ENCODE results near the gene SGO2.

Gene SGO2

DNA sequence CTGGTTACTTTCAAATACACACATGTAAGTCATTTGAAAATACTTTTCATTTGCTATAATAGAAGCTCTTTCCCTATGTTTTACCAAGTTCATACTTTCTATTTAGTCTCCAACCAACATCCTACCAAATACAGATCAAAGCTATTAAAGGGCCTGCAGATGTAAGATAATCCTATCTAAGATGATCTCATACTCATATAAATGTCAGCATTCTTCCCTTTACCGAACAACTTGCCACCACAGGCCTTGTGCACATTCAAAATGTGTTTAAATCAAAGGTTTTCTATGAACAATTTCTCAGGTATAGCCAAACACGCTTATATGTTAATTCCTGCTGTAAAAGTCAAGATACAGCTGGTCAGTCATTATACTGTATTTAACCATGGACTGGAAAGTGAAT lies 39.5 kb upstream of the SGO2 start:
- TF ChIP-seq SNAI2 (CRISPR knock-in tag; IDR thresholded peaks at IDR 0.05) (no peak), RARB (CRISPR knock-in tag; IDR thresholded peaks at IDR 0.05) (no peak), ZNF70 (CRISPR knock-in tag; IDR thresholded peaks at IDR 0.05) (no peak), ESRRG (CRISPR knock-in tag; IDR thresholded peaks at IDR 0.05) (no peak), ZNF565 (CRISPR knock-in tag; conservative IDR thresholded peaks at IDR 0.05; ENCODE audit: low read depth) (no peak), ARNTL (CRISPR knock-in tag; IDR thresholded peaks at IDR 0.05; ENCODE audit: borderline replicate concordance, low read depth) (no peak), ZC3H10 (CRISPR knock-in tag; IDR thresholded peaks at IDR 0.05) (no peak), OSR1 (CRISPR knock-in tag; IDR thresholded peaks at IDR 0.05) (no peak), TOX (CRISPR knock-in tag; IDR thresholded peaks at IDR 0.05; ENCODE audit: borderline replicate concordance) (no peak), ZNF8 (CRISPR knock-in tag; IDR thresholded peaks at IDR 0.05) (no peak)
- TF ChIP-seq, protein P1, sequence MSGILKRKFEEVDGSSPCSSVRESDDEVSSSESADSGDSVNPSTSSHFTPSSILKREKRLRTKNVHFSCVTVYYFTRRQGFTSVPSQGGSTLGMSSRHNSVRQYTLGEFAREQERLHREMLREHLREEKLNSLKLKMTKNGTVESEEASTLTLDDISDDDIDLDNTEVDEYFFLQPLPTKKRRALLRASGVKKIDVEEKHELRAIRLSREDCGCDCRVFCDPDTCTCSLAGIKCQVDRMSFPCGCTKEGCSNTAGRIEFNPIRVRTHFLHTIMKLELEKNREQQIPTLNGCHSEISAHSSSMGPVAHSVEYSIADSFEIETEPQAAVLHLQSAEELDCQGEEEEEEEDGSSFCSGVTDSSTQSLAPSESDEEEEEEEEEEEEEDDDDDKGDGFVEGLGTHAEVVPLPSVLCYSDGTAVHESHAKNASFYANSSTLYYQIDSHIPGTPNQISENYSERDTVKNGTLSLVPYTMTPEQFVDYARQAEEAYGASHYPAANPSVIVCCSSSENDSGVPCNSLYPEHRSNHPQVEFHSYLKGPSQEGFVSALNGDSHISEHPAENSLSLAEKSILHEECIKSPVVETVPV (CRISPR knock-in tag; IDR thresholded peaks at IDR 0.05), result no peak
- TF ChIP-seq, protein P2, sequence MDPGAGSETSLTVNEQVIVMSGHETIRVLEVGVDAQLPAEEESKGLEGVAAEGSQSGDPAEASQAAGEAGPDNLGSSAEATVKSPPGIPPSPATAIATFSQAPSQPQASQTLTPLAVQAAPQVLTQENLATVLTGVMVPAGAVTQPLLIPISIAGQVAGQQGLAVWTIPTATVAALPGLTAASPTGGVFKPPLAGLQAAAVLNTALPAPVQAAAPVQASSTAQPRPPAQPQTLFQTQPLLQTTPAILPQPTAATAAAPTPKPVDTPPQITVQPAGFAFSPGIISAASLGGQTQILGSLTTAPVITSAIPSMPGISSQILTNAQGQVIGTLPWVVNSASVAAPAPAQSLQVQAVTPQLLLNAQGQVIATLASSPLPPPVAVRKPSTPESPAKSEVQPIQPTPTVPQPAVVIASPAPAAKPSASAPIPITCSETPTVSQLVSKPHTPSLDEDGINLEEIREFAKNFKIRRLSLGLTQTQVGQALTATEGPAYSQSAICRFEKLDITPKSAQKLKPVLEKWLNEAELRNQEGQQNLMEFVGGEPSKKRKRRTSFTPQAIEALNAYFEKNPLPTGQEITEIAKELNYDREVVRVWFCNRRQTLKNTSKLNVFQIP (CRISPR knock-in tag; IDR thresholded peaks at IDR 0.05; ENCODE audit: borderline replicate concordance, low read depth), result no peak
- TF ChIP-seq, protein P3, sequence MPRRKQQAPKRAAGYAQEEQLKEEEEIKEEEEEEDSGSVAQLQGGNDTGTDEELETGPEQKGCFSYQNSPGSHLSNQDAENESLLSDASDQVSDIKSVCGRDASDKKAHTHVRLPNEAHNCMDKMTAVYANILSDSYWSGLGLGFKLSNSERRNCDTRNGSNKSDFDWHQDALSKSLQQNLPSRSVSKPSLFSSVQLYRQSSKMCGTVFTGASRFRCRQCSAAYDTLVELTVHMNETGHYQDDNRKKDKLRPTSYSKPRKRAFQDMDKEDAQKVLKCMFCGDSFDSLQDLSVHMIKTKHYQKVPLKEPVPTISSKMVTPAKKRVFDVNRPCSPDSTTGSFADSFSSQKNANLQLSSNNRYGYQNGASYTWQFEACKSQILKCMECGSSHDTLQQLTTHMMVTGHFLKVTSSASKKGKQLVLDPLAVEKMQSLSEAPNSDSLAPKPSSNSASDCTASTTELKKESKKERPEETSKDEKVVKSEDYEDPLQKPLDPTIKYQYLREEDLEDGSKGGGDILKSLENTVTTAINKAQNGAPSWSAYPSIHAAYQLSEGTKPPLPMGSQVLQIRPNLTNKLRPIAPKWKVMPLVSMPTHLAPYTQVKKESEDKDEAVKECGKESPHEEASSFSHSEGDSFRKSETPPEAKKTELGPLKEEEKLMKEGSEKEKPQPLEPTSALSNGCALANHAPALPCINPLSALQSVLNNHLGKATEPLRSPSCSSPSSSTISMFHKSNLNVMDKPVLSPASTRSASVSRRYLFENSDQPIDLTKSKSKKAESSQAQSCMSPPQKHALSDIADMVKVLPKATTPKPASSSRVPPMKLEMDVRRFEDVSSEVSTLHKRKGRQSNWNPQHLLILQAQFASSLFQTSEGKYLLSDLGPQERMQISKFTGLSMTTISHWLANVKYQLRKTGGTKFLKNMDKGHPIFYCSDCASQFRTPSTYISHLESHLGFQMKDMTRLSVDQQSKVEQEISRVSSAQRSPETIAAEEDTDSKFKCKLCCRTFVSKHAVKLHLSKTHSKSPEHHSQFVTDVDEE (CRISPR knock-in tag; IDR thresholded peaks at IDR 0.05), result no peak
- peak; percentile 73 for ATAC-seq

DNA sequence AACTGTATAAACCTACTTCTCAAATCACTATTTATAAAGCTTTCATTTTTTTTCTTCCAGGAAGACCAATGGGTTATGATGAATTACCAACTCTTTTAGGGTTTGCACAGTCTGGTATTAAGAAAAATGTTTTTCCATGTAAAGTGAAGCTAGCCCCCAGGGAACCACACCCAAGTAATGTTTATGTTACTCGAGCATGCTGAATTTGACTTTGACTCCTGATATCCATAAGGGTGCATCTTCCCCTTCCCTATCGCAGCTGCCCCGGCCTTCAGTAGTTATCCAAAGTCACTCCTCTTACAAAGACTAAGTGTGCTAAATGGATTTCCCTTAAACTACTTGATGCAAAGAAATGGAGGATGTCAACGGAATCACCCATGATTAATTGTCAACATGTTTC lies 37.8 kb upstream of the SGO2 start:
- ATAC-seq, result no peak

DNA sequence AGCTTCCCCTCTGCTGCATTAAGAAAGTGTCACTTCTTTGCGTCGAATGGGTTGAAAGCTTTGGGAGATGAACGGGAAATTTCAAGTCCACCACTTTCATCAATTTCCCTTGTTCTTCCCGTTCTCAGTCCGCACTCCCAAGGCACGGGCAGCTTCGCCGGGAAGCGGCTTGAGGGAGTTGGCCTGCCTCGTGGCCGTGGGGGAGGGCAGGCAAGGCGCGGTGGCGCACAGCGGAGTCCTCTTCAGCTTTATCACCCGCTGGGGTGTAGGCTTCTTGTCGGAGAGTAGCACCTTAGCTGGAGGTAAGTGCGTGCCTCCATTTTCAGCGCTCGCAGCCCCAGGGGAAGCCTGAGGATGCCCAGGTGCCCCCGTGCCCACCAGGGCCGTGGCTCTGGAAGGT lies 36.0 kb upstream of the SGO2 start:
- TF ChIP-seq ZFP30 (CRISPR knock-in tag; IDR thresholded peaks at IDR 0.05), result no peak
- TF ChIP-seq ESRRG (CRISPR knock-in tag; IDR thresholded peaks at IDR 0.05), result no peak
- no peak for TF ChIP-seq TCF4 (CRISPR knock-in tag; IDR thresholded peaks at IDR 0.05; ENCODE audit: borderline replicate concordance)
- TF ChIP-seq, protein P3 (CRISPR knock-in tag; IDR thresholded peaks at IDR 0.05), result no peak
- no peak for TF ChIP-seq SNAI2 (CRISPR knock-in tag; IDR thresholded peaks at IDR 0.05)
- no peak for TF ChIP-seq TOX (CRISPR knock-in tag; IDR thresholded peaks at IDR 0.05; ENCODE audit: borderline replicate concordance)
- no peak for TF ChIP-seq ZNF8 (CRISPR knock-in tag; IDR thresholded peaks at IDR 0.05)
- TF ChIP-seq RARB (CRISPR knock-in tag; IDR thresholded peaks at IDR 0.05), result no peak
- TF ChIP-seq CSDC2 (CRISPR knock-in tag; IDR thresholded peaks at IDR 0.05), result no peak
- no peak for TF ChIP-seq ISL1 (CRISPR knock-in tag; IDR thresholded peaks at IDR 0.05)
- TF ChIP-seq, protein P4, sequence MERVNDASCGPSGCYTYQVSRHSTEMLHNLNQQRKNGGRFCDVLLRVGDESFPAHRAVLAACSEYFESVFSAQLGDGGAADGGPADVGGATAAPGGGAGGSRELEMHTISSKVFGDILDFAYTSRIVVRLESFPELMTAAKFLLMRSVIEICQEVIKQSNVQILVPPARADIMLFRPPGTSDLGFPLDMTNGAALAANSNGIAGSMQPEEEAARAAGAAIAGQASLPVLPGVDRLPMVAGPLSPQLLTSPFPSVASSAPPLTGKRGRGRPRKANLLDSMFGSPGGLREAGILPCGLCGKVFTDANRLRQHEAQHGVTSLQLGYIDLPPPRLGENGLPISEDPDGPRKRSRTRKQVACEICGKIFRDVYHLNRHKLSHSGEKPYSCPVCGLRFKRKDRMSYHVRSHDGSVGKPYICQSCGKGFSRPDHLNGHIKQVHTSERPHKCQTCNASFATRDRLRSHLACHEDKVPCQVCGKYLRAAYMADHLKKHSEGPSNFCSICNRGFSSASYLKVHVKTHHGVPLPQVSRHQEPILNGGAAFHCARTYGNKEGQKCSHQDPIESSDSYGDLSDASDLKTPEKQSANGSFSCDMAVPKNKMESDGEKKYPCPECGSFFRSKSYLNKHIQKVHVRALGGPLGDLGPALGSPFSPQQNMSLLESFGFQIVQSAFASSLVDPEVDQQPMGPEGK (CRISPR knock-in tag; IDR thresholded peaks at IDR 0.05; ENCODE audit: borderline replicate concordance), result no peak
- TF ChIP-seq, protein P5, sequence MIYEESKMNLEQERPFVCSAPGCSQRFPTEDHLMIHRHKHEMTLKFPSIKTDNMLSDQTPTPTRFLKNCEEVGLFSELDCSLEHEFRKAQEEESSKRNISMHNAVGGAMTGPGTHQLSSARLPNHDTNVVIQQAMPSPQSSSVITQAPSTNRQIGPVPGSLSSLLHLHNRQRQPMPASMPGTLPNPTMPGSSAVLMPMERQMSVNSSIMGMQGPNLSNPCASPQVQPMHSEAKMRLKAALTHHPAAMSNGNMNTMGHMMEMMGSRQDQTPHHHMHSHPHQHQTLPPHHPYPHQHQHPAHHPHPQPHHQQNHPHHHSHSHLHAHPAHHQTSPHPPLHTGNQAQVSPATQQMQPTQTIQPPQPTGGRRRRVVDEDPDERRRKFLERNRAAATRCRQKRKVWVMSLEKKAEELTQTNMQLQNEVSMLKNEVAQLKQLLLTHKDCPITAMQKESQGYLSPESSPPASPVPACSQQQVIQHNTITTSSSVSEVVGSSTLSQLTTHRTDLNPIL (CRISPR knock-in tag; IDR thresholded peaks at IDR 0.05; ENCODE audit: low read depth), result no peak
- TF ChIP-seq, protein P1 (CRISPR knock-in tag; IDR thresholded peaks at IDR 0.05), result no peak
- no peak for TF ChIP-seq ZC3H10 (CRISPR knock-in tag; IDR thresholded peaks at IDR 0.05)
- no peak for TF ChIP-seq ARNTL (CRISPR knock-in tag; IDR thresholded peaks at IDR 0.05; ENCODE audit: borderline replicate concordance, low read depth)
- TF ChIP-seq OSR1 (CRISPR knock-in tag; IDR thresholded peaks at IDR 0.05), result no peak
- TF ChIP-seq GLIS3 (CRISPR knock-in tag; IDR thresholded peaks at IDR 0.05), result no peak
- ATAC-seq, result no peak

More for the DNA sequence above, 37.8 kb upstream of the SGO2 start:
- TF ChIP-seq, protein P4 (CRISPR knock-in tag; IDR thresholded peaks at IDR 0.05; ENCODE audit: borderline replicate concordance), result no peak
- TF ChIP-seq SNAI2 (CRISPR knock-in tag; IDR thresholded peaks at IDR 0.05), result no peak

Measured in SK-N-SH treated with all-trans-retinoic acid at 6 μM for 48 hours (cell line).